ENCODE results near the gene S100A5.
"Not testable (repeated sequence)": the region's sequence is repeated elsewhere in the genome, so short reads cannot be mapped to it uniquely, and the experiment has no call there.

S100A5 gene

GRCh38 chr1:153566414-153567371 is 26.0 kb upstream of the S100A5 start:
- no peak for DNase-seq

GRCh38 chr1:153565529-153566374 is 25.0 kb upstream of the S100A5 start, which contains the start of gene S100A2:
Gene S100A2, minus strand, starts transcription at chr1:153565844. Its CDS starts 1,967 bp downstream, at chr1:153563877.
- DNase-seq: peak; percentile 43

- no peak for DNase-seq
Observed at GRCh38 chr1:153563991-153564390, 23.3 kb upstream of the S100A5 start.

GRCh38 chr1:153563483-153563901 is 22.8 kb upstream of the S100A5 start:
- no peak for DNase-seq

GRCh38 chr1:153562021-153562420 is 21.3 kb upstream of the S100A5 start:
- DNase-seq: not testable (repeated sequence)

GRCh38 chr1:153561466-153561985 is 20.8 kb upstream of the S100A5 start:
- DNase-seq: no peak

- DNase-seq: no peak
Observed at GRCh38 chr1:153560771-153561465, 20.2 kb upstream of the S100A5 start.

GRCh38 chr1:153560241-153560640 is 19.5 kb upstream of the S100A5 start:
- DNase-seq: no peak

GRCh38 chr1:153557877-153558276 is 17.1 kb upstream of the S100A5 start:
- no peak for DNase-seq

GRCh38 chr1:153556348-153556747 is 15.6 kb upstream of the S100A5 start:
- no peak for DNase-seq

- DNase-seq: no peak
Observed at GRCh38 chr1:153553830-153554541, 13.3 kb upstream of the S100A5 start.

- no peak for DNase-seq
Observed at GRCh38 chr1:153553096-153553495, 12.4 kb upstream of the S100A5 start.

- no peak for DNase-seq
Observed at GRCh38 chr1:153552335-153552734, 11.6 kb upstream of the S100A5 start.

GRCh38 chr1:153550827-153551500 is 10.2 kb upstream of the S100A5 start:
- no peak for DNase-seq

GRCh38 chr1:153550398-153550758 is 9.6 kb upstream of the S100A5 start:
- no peak for DNase-seq

GRCh38 chr1:153549741-153550397 is 9.1 kb upstream of the S100A5 start:
- DNase-seq: no peak

- DNase-seq: no peak
Observed at GRCh38 chr1:153548722-153549688, 8.3 kb upstream of the S100A5 start, which contains the start of gene S100A3. Gene S100A3, minus strand, starts transcription at chr1:153549258. Its CDS starts 773 bp downstream, at chr1:153548485.

- no peak for DNase-seq
Observed at GRCh38 chr1:153547560-153548551, 7.1 kb upstream of the S100A5 start.

Measured in NCI-H526 treated with DMSO at 0.1 percent for 48 hours (cell line).